GM12878 (cell line): Measurements from ENCODE around the gene RSPH1.

Experiments
- CUX1 ChIP-seq: IDR thresholded peaks from 2 replicates; pipeline ENCODE4 v1.6.1; 2012; ENCODE audit warnings: improper control_type of control experiment, low read depth, low read length; ENCODE audit not compliant: insufficient replicate concordance
- MXI1 ChIP-seq: fragments of 150-350 bp; IDR thresholded peaks from 2 replicates; pipeline ENCODE4 v1.6.1; 2011; ENCODE audit warnings: low read depth, mild to moderate bottlenecking, inconsistent platforms, low read length, improper control_type of control experiment
- PML ChIP-seq: IDR thresholded peaks from 2 replicates; pipeline ENCODE4 v1.6.1; 2012; ENCODE audit warnings: low read length, inconsistent platforms
- POLR2A ChIP-seq: IDR thresholded peaks from 2 replicates; pipeline ENCODE4 v1.6.1; 2011; ENCODE audit warnings: low read depth, mild to moderate bottlenecking, low read length
- USF2 ChIP-seq: IDR thresholded peaks from 2 replicates; pipeline ENCODE4 v1.6.1; 2011; ENCODE audit warnings: low read depth, low read length, improper control_type of control experiment, borderline replicate concordance
- TF ChIP-seq, protein P1 (sequence below), 3 experiments: IDR thresholded peaks in 2 of 3; conservative IDR thresholded peaks in 1 of 3; 2 replicates each; pipeline ENCODE4 v1.5.1; 2011; ENCODE audit warnings: low read depth in 3 of 3, low read length in 3 of 3, mild to moderate bottlenecking in 3 of 3, control low read depth in 2 of 3, moderate library complexity in 2 of 3, inconsistent platforms in 1 of 3, mixed read lengths in 1 of 3; ENCODE audit not compliant: control insufficient read depth in 2 of 3, insufficient read depth in 1 of 3; ENCODE audit errors: extremely low read depth in 1 of 3

DNA sequence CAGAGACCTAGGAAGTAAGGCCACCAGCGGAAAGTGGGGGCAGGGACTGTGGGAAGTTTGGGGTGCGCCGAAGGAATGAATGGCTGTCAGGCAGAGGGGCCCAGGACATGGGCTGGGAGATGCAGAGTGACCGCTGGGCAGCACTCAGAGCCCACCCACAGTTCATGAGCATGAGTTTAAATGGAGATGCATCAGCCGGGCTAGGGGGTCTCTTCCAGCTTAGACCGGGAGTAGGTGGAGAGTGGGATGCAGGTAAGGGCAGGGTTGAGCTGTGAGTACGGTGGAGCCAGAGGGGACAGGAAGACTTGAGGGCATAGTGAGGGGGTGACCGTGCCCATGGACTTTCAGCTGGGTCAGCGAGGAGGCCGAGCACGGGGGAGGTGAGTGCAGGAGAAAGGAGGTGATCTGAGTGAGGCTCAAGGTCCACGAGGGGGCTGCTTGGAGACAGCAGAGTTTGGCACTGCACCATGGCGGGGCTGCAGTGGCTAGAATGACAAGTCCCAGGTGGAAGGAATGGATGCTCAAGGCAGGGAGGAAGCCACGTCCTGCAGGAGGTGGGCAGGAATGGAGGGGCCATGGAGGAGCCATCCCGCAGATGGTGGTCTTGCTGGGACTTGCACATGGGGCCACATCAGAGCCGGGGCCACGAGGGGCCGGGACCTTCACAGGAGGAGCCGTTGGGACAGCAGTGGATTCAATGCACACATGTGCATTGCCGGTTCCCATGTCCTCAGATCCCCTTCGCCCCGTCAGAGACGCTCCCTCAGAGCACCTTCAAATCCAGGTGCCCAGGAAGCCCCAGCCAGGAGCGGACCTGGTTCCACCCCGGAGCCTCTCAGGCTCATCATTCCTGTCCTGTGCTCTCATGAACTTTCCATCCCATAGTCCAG lies 57.5 kb downstream of the RSPH1 start:
- TF ChIP-seq CUX1 (no peak), MXI1 (no peak), POLR2A (no peak), PML (no peak), USF2 (no peak)
- TF ChIP-seq, protein P1, sequence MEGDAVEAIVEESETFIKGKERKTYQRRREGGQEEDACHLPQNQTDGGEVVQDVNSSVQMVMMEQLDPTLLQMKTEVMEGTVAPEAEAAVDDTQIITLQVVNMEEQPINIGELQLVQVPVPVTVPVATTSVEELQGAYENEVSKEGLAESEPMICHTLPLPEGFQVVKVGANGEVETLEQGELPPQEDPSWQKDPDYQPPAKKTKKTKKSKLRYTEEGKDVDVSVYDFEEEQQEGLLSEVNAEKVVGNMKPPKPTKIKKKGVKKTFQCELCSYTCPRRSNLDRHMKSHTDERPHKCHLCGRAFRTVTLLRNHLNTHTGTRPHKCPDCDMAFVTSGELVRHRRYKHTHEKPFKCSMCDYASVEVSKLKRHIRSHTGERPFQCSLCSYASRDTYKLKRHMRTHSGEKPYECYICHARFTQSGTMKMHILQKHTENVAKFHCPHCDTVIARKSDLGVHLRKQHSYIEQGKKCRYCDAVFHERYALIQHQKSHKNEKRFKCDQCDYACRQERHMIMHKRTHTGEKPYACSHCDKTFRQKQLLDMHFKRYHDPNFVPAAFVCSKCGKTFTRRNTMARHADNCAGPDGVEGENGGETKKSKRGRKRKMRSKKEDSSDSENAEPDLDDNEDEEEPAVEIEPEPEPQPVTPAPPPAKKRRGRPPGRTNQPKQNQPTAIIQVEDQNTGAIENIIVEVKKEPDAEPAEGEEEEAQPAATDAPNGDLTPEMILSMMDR (IDR thresholded peaks at IDR 0.05 in 2 of 3, conservative IDR thresholded peaks at IDR 0.05 in 1 of 3; ENCODE audit: control insufficient read depth in 2 of 3, extremely low read depth in 1 of 3, insufficient read depth in 1 of 3, low read depth in 3 of 3, low read length in 3 of 3): no peak
